GM21526 (cell line): ENCODE results near the gene PTCD1.
A peak's percentile ranks its signal among the peaks of the same experiment; 100 is the strongest.

Experiments
- ATAC-seq: cut with Tn5 transposase; IDR thresholded peaks from one replicate; pipeline ENCODE4 v1.9.1; 2021; ENCODE audit warnings: moderate library complexity; ENCODE audit not compliant: unreplicated experiment, low FRiP score

The PTCD1 gene

GRCh38 chr7:99409806-99410205, 28.8 kb downstream of the PTCD1 start:
- ATAC-seq = no peak

GRCh38 chr7:99409192-99409572, 29.4 kb downstream of the PTCD1 start:
- peak; percentile 4 for ATAC-seq

GRCh38 chr7:99408379-99409191, 30.0 kb downstream of the PTCD1 start, which contains the start of the genes BUD31 and PDAP1:
BUD31 (plus strand) TSS chr7:99408969; CDS start chr7:99411093, 2,124 bp downstream.
PDAP1 (minus strand) TSS chr7:99408597; CDS start chr7:99408548, 49 bp downstream.
- peak; percentile 58 for ATAC-seq

GRCh38 chr7:99407872-99408378, 30.7 kb downstream of the PTCD1 start:
- peak; percentile 3 for ATAC-seq

GRCh38 chr7:99406557-99406956, 32.0 kb downstream of the PTCD1 start:
- ATAC-seq = no peak

- no peak for ATAC-seq
These were observed 33.6 kb downstream of the PTCD1 start for GRCh38 chr7:99404977-99405320.

GRCh38 chr7:99404235-99404976, 34.2 kb downstream of the PTCD1 start:
- ATAC-seq = no peak

- no peak for ATAC-seq
These were observed 34.8 kb downstream of the PTCD1 start for GRCh38 chr7:99403764-99404163.

GRCh38 chr7:99402854-99403253, 35.7 kb downstream of the PTCD1 start:
- ATAC-seq = no peak

GRCh38 chr7:99399597-99399996, 39.0 kb downstream of the PTCD1 start:
- ATAC-seq = no peak

- no peak for ATAC-seq
These were observed 39.6 kb downstream of the PTCD1 start for GRCh38 chr7:99398891-99399445.

GRCh38 chr7:99397297-99397983, 41.2 kb downstream of the PTCD1 start:
- ATAC-seq = no peak

GRCh38 chr7:99396418-99397296, 41.9 kb downstream of the PTCD1 start:
- no peak for ATAC-seq

- no peak for ATAC-seq
These were observed 42.8 kb downstream of the PTCD1 start for GRCh38 chr7:99395616-99396327.

- ATAC-seq = no peak
These were observed 44.5 kb downstream of the PTCD1 start for GRCh38 chr7:99394188-99394502.

GRCh38 chr7:99393355-99394187, 45.0 kb downstream of the PTCD1 start:
- no peak for ATAC-seq

- no peak for ATAC-seq
These were observed 45.8 kb downstream of the PTCD1 start for GRCh38 chr7:99392659-99393354.

GRCh38 chr7:99392046-99392445, 46.6 kb downstream of the PTCD1 start:
- ATAC-seq = no peak
